BLaER1 treated with 17β-estradiol and CSF1 and Interleukin-3, amounts not matched to agents 10 nM and 100 nM (cell line): ENCODE measurements around the gene CEP63.

Experiments
- H3K27ac ChIP-seq, 11 experiments: shearing (Covaris generic); formaldehyde crosslinking; 2 replicates each; pipeline ENCODE4 v1.8.1; 2022
- H3K27me3 ChIP-seq, 11 experiments: shearing (Covaris generic); formaldehyde crosslinking; 2 replicates each; pipeline ENCODE4 v1.8.1; 2022
- H3K36me3 ChIP-seq, 11 experiments: shearing (Covaris generic); formaldehyde crosslinking; 2 replicates each; pipeline ENCODE4 v1.8.1; 2022
- H3K4me1 ChIP-seq, 10 experiments: shearing (Covaris generic); formaldehyde crosslinking; 2 replicates each; pipeline ENCODE4 v1.8.1; 2022
- H3K4me2 ChIP-seq, 11 experiments: shearing (Covaris generic); formaldehyde crosslinking; 2 replicates each; pipeline ENCODE4 v1.8.1; 2022
- H3K4me3 ChIP-seq, 10 experiments: shearing (Covaris generic); formaldehyde crosslinking; 2 replicates each; pipeline ENCODE4 v1.8.1; 2022
- H3K9ac ChIP-seq, 11 experiments: shearing (Covaris generic); formaldehyde crosslinking; 2 replicates each; pipeline ENCODE4 v1.8.1; 2022
- H3K9me3 ChIP-seq, 11 experiments: shearing (Covaris generic); formaldehyde crosslinking; replicated peaks in 1 of 11; 2 replicates each; pipeline ENCODE4 v1.8.1; 2022
- H4K20me1 ChIP-seq, 11 experiments: shearing (Covaris generic); formaldehyde crosslinking; 2 replicates each; pipeline ENCODE4 v1.8.1; 2022
- Cebpa-rat ChIP-seq, 11 experiments: shearing (Covaris generic); IDR thresholded peaks; 2 replicates each; pipeline ENCODE4 v1.8.1; 2022

CEP63 gene

GRCh38 chr3:134602440-134602814 lies 116.6 kb downstream of the CEP63 start:
- no peak overlapping the region for H3K4me3 ChIP-seq
- H3K4me1 ChIP-seq, result peaks cover 40 to 92% (median 67%) of the 10 kb centered on the region in 10 experiments
- no peaks in the 10 kb centered on the region for H3K27me3 ChIP-seq
- no peak for TF ChIP-seq Cebpa-rat (IDR thresholded peaks at IDR 0.05)
- no peak overlapping the region for H3K27ac ChIP-seq
- H3K9me3 ChIP-seq, result no peaks in the 10 kb centered on the region; a peak in 1 of 22 replicates
- peaks cover 0 to 14% (median 0%) of the 10 kb centered on the region in 11 experiments; a peak in 3 of 22 replicates for H4K20me1 ChIP-seq
- no peak overlapping the region for H3K9ac ChIP-seq
- H3K4me2 ChIP-seq, result peak overlapping the region in 7 of 11 experiments; percentile 53 to 82 (median 63); a peak in 7 of 22 replicates
- no peaks in the 10 kb centered on the region for H3K36me3 ChIP-seq

GRCh38 chr3:134603480-134603879 lies 117.6 kb downstream of the CEP63 start:
- H4K20me1 ChIP-seq, result peaks cover 0 to 14% (median 0%) of the 10 kb centered on the region in 11 experiments; a peak in 3 of 22 replicates
- peaks cover 44 to 92% (median 74%) of the 10 kb centered on the region in 10 experiments for H3K4me1 ChIP-seq
- no peak for TF ChIP-seq Cebpa-rat (IDR thresholded peaks at IDR 0.05)

GRCh38 chr3:134603956-134604355 lies 118.1 kb downstream of the CEP63 start:
- peaks cover 39 to 92% (median 70%) of the 10 kb centered on the region in 10 experiments for H3K4me1 ChIP-seq
- peaks cover 0 to 14% (median 0%) of the 10 kb centered on the region in 11 experiments; a peak in 3 of 22 replicates for H4K20me1 ChIP-seq
- no peak overlapping the region for H3K9ac ChIP-seq
- H3K9me3 ChIP-seq, result no peaks in the 10 kb centered on the region
- H3K27me3 ChIP-seq, result no peaks in the 10 kb centered on the region
- H3K27ac ChIP-seq, result no peak overlapping the region
- peak overlapping the region in 9 of 11 experiments; percentile 53 to 82 (median 58); a peak in 18 of 22 replicates for H3K4me2 ChIP-seq
- H3K4me3 ChIP-seq, result no peak overlapping the region
- TF ChIP-seq Cebpa-rat (IDR thresholded peaks at IDR 0.05), result no peak
- no peaks in the 10 kb centered on the region for H3K36me3 ChIP-seq

More at GRCh38 chr3:134603480-134603879, 117.6 kb downstream of the CEP63 start:
- Histone ChIP-seq H3K4me3 (no peak overlapping the region), H3K27ac (no peak overlapping the region), H3K9me3 (no peaks in the 10 kb centered on the region), H3K36me3 (no peaks in the 10 kb centered on the region), H3K4me2 (peak overlapping the region; percentile 28 to 82 (median 58)), H3K9ac (no peak overlapping the region), H3K27me3 (no peaks in the 10 kb centered on the region)

- Histone ChIP-seq H3K27ac (no peak overlapping the region), H3K36me3 (no peaks in the 10 kb centered on the region), H4K20me1 (peaks cover 0 to 14% (median 0%) of the 10 kb centered on the region in 11 experiments; a peak in 5 of 22 replicates), H3K4me2 (peak overlapping the region in 10 of 11 experiments; percentile 71 to 90 (median 87); a peak in 18 of 22 replicates), H3K4me3 (no peak overlapping the region), H3K9ac (no peak overlapping the region), H3K9me3 (no peaks in the 10 kb centered on the region), H3K27me3 (no peaks in the 10 kb centered on the region), H3K4me1 (peaks cover 36 to 80% (median 59%) of the 10 kb centered on the region in 10 experiments)
- TF ChIP-seq Cebpa-rat (IDR thresholded peaks at IDR 0.05), result no peak
Measured at GRCh38 chr3:134605556-134605955, 119.7 kb downstream of the CEP63 start.

- 0 out of 20 replicates have a peak overlapping the region, but pooled peaks of 2 of the 10 experiments have one; percentile 9 to 22 for H3K4me3 ChIP-seq
- H3K27ac ChIP-seq, result peak overlapping the region in 6 of 11 experiments; percentile 12 to 46 (median 22); a peak in 8 of 22 replicates
- no peaks in the 10 kb centered on the region for H3K36me3 ChIP-seq
Measured at GRCh38 chr3:134606033-134607025, 120.5 kb downstream of the CEP63 start.

GRCh38 chr3:134607054-134608022 lies 121.5 kb downstream of the CEP63 start:
- TF ChIP-seq Cebpa-rat (IDR thresholded peaks at IDR 0.05), result no peak
- no peaks in the 10 kb centered on the region for H3K27me3 ChIP-seq
- H3K4me2 ChIP-seq, result peak overlapping the region; percentile 71 to 90 (median 86)
- H3K27ac ChIP-seq, result peak overlapping the region in 7 of 11 experiments; percentile 8 to 46 (median 13); a peak in 6 of 22 replicates
- H3K36me3 ChIP-seq, result no peaks in the 10 kb centered on the region
- H3K9ac ChIP-seq, result no peak overlapping the region; a peak in 1 of 22 replicates
- H3K4me1 ChIP-seq, result peaks cover 36 to 63% (median 51%) of the 10 kb centered on the region in 10 experiments
- H3K4me3 ChIP-seq, result peak overlapping the region in 2 of 10 experiments; percentile 16 to 22; a peak in 1 of 20 replicates
- H3K9me3 ChIP-seq, result no peaks in the 10 kb centered on the region
- peaks cover 0 to 6% (median 0%) of the 10 kb centered on the region in 11 experiments; a peak in 5 of 22 replicates for H4K20me1 ChIP-seq

More at GRCh38 chr3:134606033-134607025, 120.5 kb downstream of the CEP63 start:
- peaks cover 0 to 13% (median 0%) of the 10 kb centered on the region in 11 experiments; a peak in 5 of 22 replicates for H4K20me1 ChIP-seq
- H3K4me1 ChIP-seq, result peaks cover 36 to 73% (median 56%) of the 10 kb centered on the region in 10 experiments
- no peaks in the 10 kb centered on the region for H3K27me3 ChIP-seq
- H3K9me3 ChIP-seq, result no peaks in the 10 kb centered on the region
- TF ChIP-seq Cebpa-rat (IDR thresholded peaks at IDR 0.05), result no peak
- peak overlapping the region; percentile 71 to 90 (median 86) for H3K4me2 ChIP-seq
- no peak overlapping the region for H3K9ac ChIP-seq

- no peaks in the 10 kb centered on the region for H3K9me3 ChIP-seq
- no peak for TF ChIP-seq Cebpa-rat (IDR thresholded peaks at IDR 0.05)
- H3K4me3 ChIP-seq, result no peak overlapping the region
- H3K4me1 ChIP-seq, result peaks cover 31 to 54% (median 42%) of the 10 kb centered on the region in 10 experiments
- H3K27ac ChIP-seq, result peak overlapping the region in 4 of 11 experiments; percentile 8 to 46 (median 26); a peak in 3 of 22 replicates
- H4K20me1 ChIP-seq, result peaks cover 0 to 3% (median 0%) of the 10 kb centered on the region in 11 experiments; a peak in 4 of 22 replicates
- no peaks in the 10 kb centered on the region for H3K36me3 ChIP-seq
- no peaks in the 10 kb centered on the region for H3K27me3 ChIP-seq
- H3K9ac ChIP-seq, result no peak overlapping the region
- H3K4me2 ChIP-seq, result peak overlapping the region; percentile 71 to 90 (median 86); a peak in 20 of 22 replicates
Measured at GRCh38 chr3:134608023-134608770, 122.3 kb downstream of the CEP63 start.
